HL-60 (cell line): ENCODE results near the gene TFF3.

Source experiments
- DNase-seq, 2 experiments: peaks; one replicate each; pipeline ENCODE4 v3.0.0-alpha.2; 2010 to 2020; ENCODE audit warnings: low read depth in 1 of 2, low spot score in 1 of 2
- H3K27ac ChIP-seq: fragments of 250-450 bp; sonication (Bioruptor Pico); replicated peaks from 2 replicates; pipeline ENCODE4 v1.5.1; 2020; ENCODE audit warnings: mild to moderate bottlenecking, moderate library complexity
- H3K27me3 ChIP-seq: fragments of 250-450 bp; sonication (Bioruptor Pico); 2 replicates; pipeline ENCODE4 v1.5.1; 2021; ENCODE audit warnings: mild to moderate bottlenecking, moderate library complexity; ENCODE audit not compliant: insufficient read depth, poor library complexity, severe bottlenecking
- H3K4me3 ChIP-seq: replicated peaks from 2 replicates; pipeline ENCODE4 v1.5.1; 2011; ENCODE audit warnings: mild to moderate bottlenecking, control low read depth, low read length; ENCODE audit not compliant: insufficient read depth
- GABPA ChIP-seq: IDR thresholded peaks from 2 replicates; pipeline ENCODE4 v1.6.1; 2012; ENCODE audit warnings: low read depth
- POLR2AphosphoS5 ChIP-seq: IDR thresholded peaks from 2 replicates; pipeline ENCODE4 v1.6.1; 2012; ENCODE audit warnings: low read depth
- SPI1 ChIP-seq: IDR thresholded peaks from 2 replicates; pipeline ENCODE4 v1.6.1; 2012; ENCODE audit warnings: low read depth, mild to moderate bottlenecking, borderline replicate concordance
- TF ChIP-seq, protein P1 (sequence below): IDR thresholded peaks from one replicate; pipeline ENCODE4 v1.5.1; 2011; ENCODE audit warnings: low read length, control low read depth, inconsistent platforms; ENCODE audit not compliant: insufficient read depth
- TF ChIP-seq, protein P2 (sequence below): IDR thresholded peaks from 2 replicates; pipeline ENCODE4 v1.6.1; 2012; ENCODE audit warnings: low read depth; ENCODE audit not compliant: insufficient replicate concordance

TFF3 gene

DNA sequence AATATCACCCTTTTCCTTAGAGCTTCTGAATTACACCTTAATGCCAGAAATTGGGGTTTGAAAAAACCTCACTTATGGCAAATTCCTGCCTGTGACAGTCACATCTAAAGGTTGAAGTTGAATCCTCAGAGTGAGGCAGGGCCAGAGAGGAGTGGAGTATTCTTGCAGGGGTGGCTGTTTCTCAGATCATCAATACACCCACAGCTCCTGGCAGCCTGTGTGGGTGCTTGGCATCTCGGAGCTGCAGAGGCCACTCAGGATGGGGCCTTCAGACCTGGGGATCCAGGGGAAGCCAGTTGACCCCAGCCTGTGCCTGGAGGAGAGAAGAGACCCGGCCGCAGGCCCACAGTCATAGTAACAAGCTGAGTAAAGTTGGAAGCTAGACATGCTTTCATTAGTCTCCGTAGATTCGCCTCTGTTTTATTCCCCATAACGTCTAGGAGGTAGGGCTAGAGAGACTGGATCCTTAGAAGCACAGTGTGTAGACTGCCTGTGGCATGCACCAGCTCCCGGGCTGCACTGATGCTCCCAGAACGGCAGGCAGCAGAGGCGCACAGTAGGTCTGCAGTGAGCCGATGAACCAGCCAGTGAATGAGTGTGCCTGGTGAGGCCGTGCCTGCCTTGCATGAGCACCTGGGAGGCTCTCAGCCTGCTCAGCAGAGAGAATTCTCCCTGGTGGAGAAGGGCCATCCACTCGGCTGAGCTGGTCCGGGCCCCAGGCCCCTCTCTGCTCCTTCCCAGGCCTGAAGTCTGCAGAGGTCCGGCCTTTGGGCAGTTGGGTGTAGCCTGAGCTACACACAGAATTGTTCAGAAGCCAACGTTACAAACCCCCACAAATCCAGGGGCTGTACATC, 42.9 kb downstream of the TFF3 start:
- TF ChIP-seq SPI1 (no peak), POLR2AphosphoS5 (no peak), GABPA (no peak)
- TF ChIP-seq, protein P1, sequence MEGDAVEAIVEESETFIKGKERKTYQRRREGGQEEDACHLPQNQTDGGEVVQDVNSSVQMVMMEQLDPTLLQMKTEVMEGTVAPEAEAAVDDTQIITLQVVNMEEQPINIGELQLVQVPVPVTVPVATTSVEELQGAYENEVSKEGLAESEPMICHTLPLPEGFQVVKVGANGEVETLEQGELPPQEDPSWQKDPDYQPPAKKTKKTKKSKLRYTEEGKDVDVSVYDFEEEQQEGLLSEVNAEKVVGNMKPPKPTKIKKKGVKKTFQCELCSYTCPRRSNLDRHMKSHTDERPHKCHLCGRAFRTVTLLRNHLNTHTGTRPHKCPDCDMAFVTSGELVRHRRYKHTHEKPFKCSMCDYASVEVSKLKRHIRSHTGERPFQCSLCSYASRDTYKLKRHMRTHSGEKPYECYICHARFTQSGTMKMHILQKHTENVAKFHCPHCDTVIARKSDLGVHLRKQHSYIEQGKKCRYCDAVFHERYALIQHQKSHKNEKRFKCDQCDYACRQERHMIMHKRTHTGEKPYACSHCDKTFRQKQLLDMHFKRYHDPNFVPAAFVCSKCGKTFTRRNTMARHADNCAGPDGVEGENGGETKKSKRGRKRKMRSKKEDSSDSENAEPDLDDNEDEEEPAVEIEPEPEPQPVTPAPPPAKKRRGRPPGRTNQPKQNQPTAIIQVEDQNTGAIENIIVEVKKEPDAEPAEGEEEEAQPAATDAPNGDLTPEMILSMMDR: no peak
- TF ChIP-seq, protein P2, sequence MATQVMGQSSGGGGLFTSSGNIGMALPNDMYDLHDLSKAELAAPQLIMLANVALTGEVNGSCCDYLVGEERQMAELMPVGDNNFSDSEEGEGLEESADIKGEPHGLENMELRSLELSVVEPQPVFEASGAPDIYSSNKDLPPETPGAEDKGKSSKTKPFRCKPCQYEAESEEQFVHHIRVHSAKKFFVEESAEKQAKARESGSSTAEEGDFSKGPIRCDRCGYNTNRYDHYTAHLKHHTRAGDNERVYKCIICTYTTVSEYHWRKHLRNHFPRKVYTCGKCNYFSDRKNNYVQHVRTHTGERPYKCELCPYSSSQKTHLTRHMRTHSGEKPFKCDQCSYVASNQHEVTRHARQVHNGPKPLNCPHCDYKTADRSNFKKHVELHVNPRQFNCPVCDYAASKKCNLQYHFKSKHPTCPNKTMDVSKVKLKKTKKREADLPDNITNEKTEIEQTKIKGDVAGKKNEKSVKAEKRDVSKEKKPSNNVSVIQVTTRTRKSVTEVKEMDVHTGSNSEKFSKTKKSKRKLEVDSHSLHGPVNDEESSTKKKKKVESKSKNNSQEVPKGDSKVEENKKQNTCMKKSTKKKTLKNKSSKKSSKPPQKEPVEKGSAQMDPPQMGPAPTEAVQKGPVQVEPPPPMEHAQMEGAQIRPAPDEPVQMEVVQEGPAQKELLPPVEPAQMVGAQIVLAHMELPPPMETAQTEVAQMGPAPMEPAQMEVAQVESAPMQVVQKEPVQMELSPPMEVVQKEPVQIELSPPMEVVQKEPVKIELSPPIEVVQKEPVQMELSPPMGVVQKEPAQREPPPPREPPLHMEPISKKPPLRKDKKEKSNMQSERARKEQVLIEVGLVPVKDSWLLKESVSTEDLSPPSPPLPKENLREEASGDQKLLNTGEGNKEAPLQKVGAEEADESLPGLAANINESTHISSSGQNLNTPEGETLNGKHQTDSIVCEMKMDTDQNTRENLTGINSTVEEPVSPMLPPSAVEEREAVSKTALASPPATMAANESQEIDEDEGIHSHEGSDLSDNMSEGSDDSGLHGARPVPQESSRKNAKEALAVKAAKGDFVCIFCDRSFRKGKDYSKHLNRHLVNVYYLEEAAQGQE: no peak
- H3K27ac ChIP-seq: no peak overlapping the region
- no peak for DNase-seq
- no peak overlapping the region for H3K4me3 ChIP-seq
- H3K27me3 ChIP-seq: no peaks in the 10 kb centered on the region

DNA sequence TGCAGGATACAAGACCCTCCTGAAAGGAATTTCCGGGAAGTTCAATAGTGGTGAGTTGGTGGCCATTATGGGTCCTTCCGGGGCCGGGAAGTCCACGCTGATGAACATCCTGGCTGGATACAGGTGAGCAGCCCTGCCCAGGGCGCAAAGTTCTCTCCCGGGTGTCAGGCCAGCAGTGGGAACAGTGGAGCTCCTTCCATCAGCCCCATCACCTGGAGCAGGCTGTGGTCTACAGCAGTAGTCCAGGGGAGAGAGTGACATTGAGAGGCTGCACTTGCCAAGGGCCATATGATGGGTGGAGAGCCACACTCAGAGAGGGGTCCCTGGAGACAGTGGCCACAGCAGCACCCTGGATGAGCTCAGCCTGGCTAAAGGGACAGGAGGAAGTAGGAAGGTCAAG, 44.1 kb downstream of the TFF3 start:
- H3K27me3 ChIP-seq: no peaks in the 10 kb centered on the region
- no peak for DNase-seq
- no peak overlapping the region for H3K4me3 ChIP-seq
- TF ChIP-seq SPI1: no peak
- H3K27ac ChIP-seq: no peak overlapping the region

DNA sequence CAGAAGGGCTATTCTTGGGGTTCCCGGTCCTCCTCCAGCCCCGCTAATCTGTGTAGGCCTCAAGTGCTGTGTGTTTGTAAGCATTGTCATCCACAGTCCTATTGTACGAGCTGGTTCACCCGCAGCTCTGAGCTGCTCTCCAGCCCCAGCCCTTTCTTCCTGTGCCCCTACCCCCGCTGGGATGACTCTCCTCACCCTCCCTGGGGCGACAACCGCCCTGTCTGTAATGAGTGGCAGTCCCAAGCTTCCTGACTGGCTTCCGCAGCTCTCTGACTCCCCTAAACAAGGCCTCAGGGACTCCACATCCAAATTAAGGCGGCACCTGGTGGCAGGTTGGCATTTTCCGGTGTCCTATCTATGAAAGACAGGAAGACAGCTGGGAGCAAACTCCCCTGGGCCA, 45.8 kb downstream of the TFF3 start:
- no peak overlapping the region for H3K27ac ChIP-seq
- no peaks in the 10 kb centered on the region for H3K27me3 ChIP-seq
- TF ChIP-seq GABPA (no peak), SPI1 (no peak), POLR2AphosphoS5 (no peak)
- TF ChIP-seq, protein P2: no peak
- TF ChIP-seq, protein P1: no peak
- no peak overlapping the region for H3K4me3 ChIP-seq
- no peak for DNase-seq

DNA sequence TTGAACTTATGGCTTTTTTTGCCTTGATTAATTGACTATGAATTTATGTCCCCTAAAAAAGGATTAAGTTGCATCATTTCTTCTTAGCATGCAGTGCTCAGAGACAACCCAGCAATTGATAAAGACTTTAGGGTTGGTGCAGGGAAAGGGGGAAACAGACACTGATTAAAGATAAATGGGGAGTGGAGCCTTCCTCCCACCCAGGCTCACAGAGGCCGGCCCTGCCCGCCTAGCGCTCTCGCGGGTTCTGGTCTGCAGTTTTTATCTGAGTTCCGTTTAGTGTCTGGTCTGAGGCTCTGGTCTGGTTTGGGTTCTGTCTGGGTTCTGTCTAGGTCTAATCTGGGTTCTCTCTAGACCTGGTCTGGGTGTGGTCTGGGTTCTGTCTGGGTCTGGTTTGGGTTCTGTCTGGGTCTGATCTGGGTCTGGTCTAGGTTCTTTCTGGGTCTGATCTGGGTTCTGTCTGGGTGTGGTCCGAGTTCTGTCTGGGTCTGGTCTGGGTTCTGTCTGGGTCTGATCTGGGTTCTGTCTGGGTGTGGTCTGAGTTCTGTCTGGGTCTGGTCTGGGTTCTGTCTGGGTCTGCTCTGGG, 48.1 kb downstream of the TFF3 start:
- Histone ChIP-seq H3K27ac (no peak overlapping the region), H3K27me3 (no peaks in the 10 kb centered on the region), H3K4me3 (no peak overlapping the region)
- TF ChIP-seq GABPA (no peak), POLR2AphosphoS5 (no peak), SPI1 (no peak)
- TF ChIP-seq, protein P1: no peak
- TF ChIP-seq, protein P2: no peak
- no peak for DNase-seq
